ENCODE data around the gene TUBAL3. TPM values are rescaled to one million over a fixed set of nuclear protein-coding genes. Genes with fewer than 3 reads are reported as not detected.
A peak's percentile ranks its signal among the peaks of the same experiment; 100 is the strongest.

The TUBAL3 gene
- total and polyA plus RNA-seq, 9 of the 15 experiments (the other 6 are each of a cell fraction or from before 2014, with no cell fraction given), result 5.5 to 10.1 (median 6.9) TPM

- TF ChIP-seq AFF1 (IDR thresholded peaks at IDR 0.05; ENCODE audit: low read depth in 1 of 2, partially characterized antibody in 2 of 2), result peak; percentile 82 to 89
- TF ChIP-seq POLR3A (IDR thresholded peaks at IDR 0.05; ENCODE audit: borderline replicate concordance, extremely low read depth, insufficient read depth, insufficient read length), result no peak
- no peak for TF ChIP-seq SMAD2 (IDR thresholded peaks at IDR 0.05; ENCODE audit: low read depth, low read length)
- TF ChIP-seq ATF6 (CRISPR knock-in tag; IDR thresholded peaks at IDR 0.05), result peak; percentile 21; the same call in 1 of the 2 replicates
- no peak for TF ChIP-seq COPS2 (conservative IDR thresholded peaks at IDR 0.05)
- no peak for TF ChIP-seq ZNF311 (CRISPR knock-in tag; IDR thresholded peaks at IDR 0.05)
- no peak for TF ChIP-seq CHD7 (IDR thresholded peaks at IDR 0.05; ENCODE audit: low read depth, low read length)
These were observed 41.8 kb upstream of the TUBAL3 start (continued) for GRCh38 chr10:5446390-5446926.

Measured in K562 (cell line).